Mesendoderm (in vitro differentiated cells): ENCODE data around the gene TAS2R1.

Experiments
- DNase-seq: peaks from one replicate; pipeline ENCODE4 v3.0.0; 2013
- H2AK5ac ChIP-seq: 2 replicates; pipeline ENCODE4 v1.6.1; 2013; ENCODE audit warnings: low read length, inconsistent platforms
- H2BK120ac ChIP-seq: 2 replicates; pipeline ENCODE4 v1.6.1; 2013; ENCODE audit warnings: low read depth, mild to moderate bottlenecking, low read length, moderate library complexity, mixed read lengths
- H2BK15ac ChIP-seq: replicated peaks from 2 replicates; pipeline ENCODE4 v1.6.1; 2013; ENCODE audit warnings: low read depth, mild to moderate bottlenecking, moderate library complexity
- H2BK5ac ChIP-seq: 2 replicates; pipeline ENCODE4 v1.6.1; 2013; ENCODE audit warnings: low read length, inconsistent platforms
- H3K18ac ChIP-seq: 2 replicates; pipeline ENCODE4 v1.6.1; 2013; ENCODE audit warnings: mild to moderate bottlenecking, low read length, mixed read lengths
- H3K23ac ChIP-seq: one replicate; pipeline ENCODE4 v1.6.1; 2013; ENCODE audit warnings: low read length
- H3K27ac ChIP-seq: 2 replicates; pipeline ENCODE4 v1.5.1; 2013; ENCODE audit warnings: low read depth, mild to moderate bottlenecking, inconsistent platforms, low read length, moderate library complexity
- H3K27me3 ChIP-seq: 2 replicates; pipeline ENCODE4 v1.6.1; 2013; ENCODE audit warnings: low read length, control low read depth, mild to moderate bottlenecking, inconsistent platforms; ENCODE audit not compliant: insufficient read depth, poor library complexity
- H3K36me3 ChIP-seq: 2 replicates; pipeline ENCODE4 v1.6.1; 2013; ENCODE audit warnings: low read length, inconsistent platforms; ENCODE audit not compliant: control insufficient read depth, insufficient read depth
- H3K4ac ChIP-seq: one replicate; pipeline ENCODE4 v1.6.1; 2013; ENCODE audit warnings: low read depth, mild to moderate bottlenecking, low read length, moderate library complexity
- H3K4me1 ChIP-seq: 2 replicates; pipeline ENCODE4 v1.6.1; 2013; ENCODE audit warnings: low read depth, low read length, inconsistent platforms; ENCODE audit not compliant: control insufficient read depth
- H3K4me2 ChIP-seq: 2 replicates; pipeline ENCODE4 v1.6.1; 2013; ENCODE audit warnings: low read length
- H3K4me3 ChIP-seq: 2 replicates; pipeline ENCODE4 v1.5.1; 2013; ENCODE audit warnings: mild to moderate bottlenecking, low read length
- H3K56ac ChIP-seq: one replicate; pipeline ENCODE4 v1.6.1; 2013; ENCODE audit warnings: low read length
- H3K79me1 ChIP-seq: 2 replicates; pipeline ENCODE4 v1.6.1; 2013; ENCODE audit warnings: low read length, inconsistent platforms
- H3K79me2 ChIP-seq: 2 replicates; pipeline ENCODE4 v1.6.1; 2013; ENCODE audit warnings: mild to moderate bottlenecking, low read length; ENCODE audit not compliant: control insufficient read depth, insufficient read depth
- H3K9ac ChIP-seq: 2 replicates; pipeline ENCODE4 v1.6.1; 2013; ENCODE audit warnings: low read length, inconsistent platforms
- H4K5ac ChIP-seq: one replicate; pipeline ENCODE4 v1.6.1; 2013; ENCODE audit warnings: low read length
- H4K8ac ChIP-seq: one replicate; pipeline ENCODE4 v1.6.1; 2013; ENCODE audit warnings: low read depth, mild to moderate bottlenecking, control low read depth, low read length, moderate library complexity
- WGBS: extraction: QIAGEN DNeasy Blood & Tissue Kit; methylation state at CpG from one replicate; pipeline ENCODE4 v1.1.7; 2013; ENCODE audit warnings: low lambda C conversion rate, missing lambda C conversion rate; ENCODE audit not compliant: insufficient coverage; ENCODE audit errors: extremely low coverage; 5-methylcytosine and 5-hydroxymethylcytosine counted together

TAS2R1 gene

DNA sequence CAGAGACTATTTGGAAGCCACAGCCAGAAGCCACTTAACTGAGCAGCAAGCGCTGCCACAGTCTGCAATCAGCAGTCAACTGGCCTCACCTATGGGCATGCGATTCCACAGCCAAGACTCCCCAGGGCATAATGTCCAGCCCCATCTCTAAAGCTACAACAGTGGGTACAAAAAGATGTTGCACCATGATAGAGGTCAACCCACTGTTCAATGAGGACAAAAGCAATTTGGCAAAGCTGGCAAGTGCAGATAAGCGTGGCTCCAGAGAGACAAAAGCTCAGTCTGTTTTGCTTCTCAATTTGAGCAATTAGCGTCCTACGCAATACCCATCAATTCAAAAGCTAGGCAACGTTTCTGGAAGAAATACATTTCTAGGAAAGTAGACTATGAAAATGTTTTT is 3.2 kb downstream of the TAS2R1 start:
- Histone ChIP-seq H3K56ac (no peak overlapping the region), H3K79me2 (no peaks in the 10 kb centered on the region), H3K27me3 (no peaks in the 10 kb centered on the region), H3K9ac (no peak overlapping the region), H2BK5ac (no peak overlapping the region), H4K5ac (no peak overlapping the region), H2BK15ac (no peak overlapping the region), H3K4me2 (no peak overlapping the region), H4K8ac (no peak overlapping the region), H3K4me1 (peaks cover 6% of the 10 kb centered on the region), H3K4ac (no peak overlapping the region), H3K36me3 (no peaks in the 10 kb centered on the region), H2BK120ac (no peak overlapping the region), H3K23ac (no peak overlapping the region), H3K18ac (no peak overlapping the region), H2AK5ac (no peak overlapping the region), H3K79me1 (no peaks in the 10 kb centered on the region), H3K4me3 (no peak overlapping the region), H3K27ac (no peak overlapping the region)
- no CpG with 5 or more reads among the region's 6 CpGs for WGBS
- DNase-seq: no peak

DNA sequence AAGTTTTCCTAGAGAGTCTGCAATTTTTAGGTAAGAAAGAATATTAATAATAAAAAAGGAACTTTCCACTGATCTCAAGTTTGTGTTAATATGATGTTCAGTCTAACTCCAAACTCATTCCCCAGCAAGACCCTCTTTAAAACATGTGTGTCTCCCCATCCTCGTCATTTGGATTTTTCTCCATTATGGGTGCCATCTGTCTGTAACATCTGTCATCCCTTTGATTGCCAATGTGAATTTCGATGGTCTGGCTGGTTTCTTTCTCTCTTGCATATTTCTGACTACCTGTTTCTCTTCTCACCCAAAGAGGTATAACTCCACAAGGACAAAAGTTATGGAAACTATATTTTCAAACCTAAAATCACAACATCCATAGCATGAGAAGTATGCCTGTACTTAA is 4.4 kb downstream of the TAS2R1 start:
- peaks cover 9% of the 10 kb centered on the region for H3K4me1 ChIP-seq
- no peak overlapping the region for H2AK5ac ChIP-seq
- H2BK15ac ChIP-seq: no peak overlapping the region
- H3K79me2 ChIP-seq: no peaks in the 10 kb centered on the region
- no peak overlapping the region for H3K56ac ChIP-seq
- no peak for DNase-seq
- H3K4me3 ChIP-seq: no peak overlapping the region
- H4K8ac ChIP-seq: no peak overlapping the region
- WGBS: no CpG with 5 or more reads among the region's 2 CpGs
- no peaks in the 10 kb centered on the region for H3K36me3 ChIP-seq
- no peaks in the 10 kb centered on the region for H3K27me3 ChIP-seq
- H3K4me2 ChIP-seq: no peak overlapping the region
- H2BK5ac ChIP-seq: no peak overlapping the region
- no peak overlapping the region for H3K27ac ChIP-seq
- no peak overlapping the region for H3K23ac ChIP-seq
- H3K4ac ChIP-seq: no peak overlapping the region
- no peak overlapping the region for H4K5ac ChIP-seq
- H2BK120ac ChIP-seq: no peak overlapping the region
- no peaks in the 10 kb centered on the region for H3K79me1 ChIP-seq
- no peak overlapping the region for H3K9ac ChIP-seq
- H3K18ac ChIP-seq: no peak overlapping the region

DNA sequence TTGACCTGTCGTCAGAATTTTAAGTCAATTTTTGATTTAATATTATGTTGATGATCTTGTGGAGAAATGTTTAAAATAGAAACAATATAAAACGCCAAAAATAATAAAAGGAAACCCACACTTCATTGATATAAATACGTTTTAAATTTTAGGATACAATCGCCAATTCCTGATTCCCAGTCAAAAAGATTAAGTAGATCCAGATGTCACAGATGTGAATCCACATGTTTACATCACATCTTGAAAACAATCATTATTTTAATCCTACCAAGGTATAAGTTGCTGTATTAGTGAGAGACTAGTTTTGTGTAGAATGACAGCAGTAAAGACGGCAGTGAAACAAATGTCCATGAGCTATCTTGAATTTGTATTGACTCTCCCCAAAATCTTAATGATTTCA is 4.9 kb downstream of the TAS2R1 start:
- Histone ChIP-seq H3K23ac (no peak overlapping the region), H3K27ac (no peak overlapping the region), H3K36me3 (no peaks in the 10 kb centered on the region), H4K8ac (no peak overlapping the region), H2BK5ac (no peak overlapping the region), H3K4me2 (no peak overlapping the region), H2AK5ac (no peak overlapping the region), H3K9ac (no peak overlapping the region), H4K5ac (no peak overlapping the region), H3K79me1 (no peaks in the 10 kb centered on the region), H2BK120ac (no peak overlapping the region), H3K4me3 (no peak overlapping the region), H3K4ac (no peak overlapping the region), H2BK15ac (no peak overlapping the region), H3K18ac (no peak overlapping the region), H3K79me2 (no peaks in the 10 kb centered on the region), H3K27me3 (no peaks in the 10 kb centered on the region), H3K4me1 (peaks cover 9% of the 10 kb centered on the region), H3K56ac (no peak overlapping the region)
- no peak for DNase-seq
- WGBS: no CpG with 5 or more reads among the region's 5 CpGs

DNA sequence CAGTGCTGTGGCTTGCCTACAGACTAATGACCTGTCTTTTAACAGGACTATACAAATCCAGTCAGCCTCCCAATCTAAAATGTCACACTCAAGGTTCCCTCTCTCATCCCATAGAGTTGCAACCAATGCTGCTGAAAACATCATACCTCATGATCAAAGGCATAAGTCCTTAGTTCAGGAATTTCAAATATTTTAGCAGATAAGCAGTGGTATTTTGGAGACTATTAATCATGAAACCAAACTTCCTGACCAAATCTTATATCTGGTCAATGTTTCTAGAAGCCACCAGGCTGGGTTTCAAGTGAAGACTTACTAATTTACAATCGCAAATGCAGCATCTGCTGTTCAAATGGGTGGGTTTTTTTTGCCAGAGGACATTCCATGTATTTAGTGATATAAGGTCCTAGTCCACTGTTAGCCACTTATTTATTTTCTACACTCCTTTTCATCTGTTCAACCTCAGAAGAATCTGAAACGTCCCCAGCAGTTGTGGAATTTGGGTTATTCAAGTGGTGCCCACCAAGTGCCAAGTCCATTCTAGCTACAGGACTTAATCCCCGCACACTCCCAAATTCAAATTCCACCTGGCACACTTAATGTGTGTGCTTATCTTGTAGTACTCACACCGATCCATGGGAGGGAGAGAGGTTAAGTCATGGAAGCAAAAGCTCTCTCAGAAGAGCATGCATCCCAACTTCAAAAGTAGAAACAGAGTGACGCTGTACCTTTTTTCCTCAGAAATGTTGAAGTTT is 5.8 kb downstream of the TAS2R1 start:
- Histone ChIP-seq H3K4ac (no peak overlapping the region), H2BK15ac (no peak overlapping the region), H3K4me2 (no peak overlapping the region), H3K79me1 (no peaks in the 10 kb centered on the region), H2BK120ac (no peak overlapping the region), H2AK5ac (no peak overlapping the region), H3K36me3 (no peaks in the 10 kb centered on the region), H3K18ac (no peak overlapping the region), H4K5ac (no peak overlapping the region), H2BK5ac (peak overlapping the region; percentile 29), H4K8ac (no peak overlapping the region), H3K4me1 (peaks cover 9% of the 10 kb centered on the region), H3K27me3 (no peaks in the 10 kb centered on the region), H3K9ac (no peak overlapping the region), H3K79me2 (no peaks in the 10 kb centered on the region), H3K56ac (no peak overlapping the region), H3K4me3 (no peak overlapping the region), H3K27ac (no peak overlapping the region), H3K23ac (no peak overlapping the region)
- no CpG with 5 or more reads among the region's 5 CpGs for WGBS
- DNase-seq: peak; percentile 57

DNA sequence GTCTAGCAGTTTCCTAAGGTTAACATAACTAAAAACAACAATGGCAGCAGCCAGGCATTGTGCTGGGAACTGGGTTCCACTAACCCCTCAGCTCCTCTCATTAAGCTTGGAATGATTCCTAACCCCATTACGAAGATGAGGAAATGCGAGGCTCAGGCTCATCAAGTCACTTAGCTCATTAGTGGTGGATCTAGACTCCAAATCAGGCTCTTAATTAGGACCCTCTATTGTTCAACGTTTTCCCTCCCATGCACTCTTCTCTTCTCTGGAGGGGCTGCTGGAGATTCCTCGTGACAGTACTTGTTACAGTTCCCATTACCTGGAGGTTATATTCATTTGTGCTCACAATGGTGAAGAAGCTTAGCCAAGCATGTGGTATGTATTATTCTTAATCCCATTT is 6.5 kb downstream of the TAS2R1 start:
- no peak overlapping the region for H3K23ac ChIP-seq
- no peak overlapping the region for H4K5ac ChIP-seq
- H3K27ac ChIP-seq: no peak overlapping the region
- no peak for DNase-seq
- H2AK5ac ChIP-seq: no peak overlapping the region
- no peak overlapping the region for H4K8ac ChIP-seq
- H3K56ac ChIP-seq: no peak overlapping the region
- no CpG with 5 or more reads among the region's 4 CpGs for WGBS
- H3K18ac ChIP-seq: no peak overlapping the region
- H3K79me1 ChIP-seq: no peaks in the 10 kb centered on the region
- no peak overlapping the region for H2BK120ac ChIP-seq
- no peak overlapping the region for H3K4ac ChIP-seq
- H3K9ac ChIP-seq: no peak overlapping the region
- no peaks in the 10 kb centered on the region for H3K36me3 ChIP-seq
- H3K27me3 ChIP-seq: no peaks in the 10 kb centered on the region
- no peak overlapping the region for H3K4me2 ChIP-seq
- H3K4me1 ChIP-seq: peaks cover 9% of the 10 kb centered on the region
- no peak overlapping the region for H2BK15ac ChIP-seq
- H3K4me3 ChIP-seq: no peak overlapping the region
- H3K79me2 ChIP-seq: no peaks in the 10 kb centered on the region
- peak overlapping the region; percentile 29 for H2BK5ac ChIP-seq

DNA sequence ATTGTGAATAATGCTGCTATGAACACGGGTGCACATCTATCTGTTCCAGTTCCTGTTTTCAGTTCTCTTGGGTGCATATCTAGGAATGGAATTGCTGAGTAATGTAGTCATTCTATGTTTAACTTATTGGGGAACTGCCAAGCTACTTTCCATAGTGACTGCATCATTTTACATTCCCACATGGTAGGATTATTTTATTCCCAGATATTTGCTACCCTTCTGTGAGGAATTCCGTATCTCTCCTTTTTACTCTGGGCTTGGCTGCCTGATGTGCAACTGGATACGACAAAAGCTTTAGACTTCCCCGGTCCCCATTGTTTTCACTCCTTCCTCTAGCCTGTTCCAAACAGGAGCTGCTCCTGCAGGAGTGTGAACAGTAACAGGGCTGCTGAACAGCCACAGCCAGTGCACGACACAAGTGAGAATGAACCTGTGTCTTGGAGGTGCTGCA is 7.2 kb downstream of the TAS2R1 start:
- Histone ChIP-seq H3K23ac (no peak overlapping the region), H2AK5ac (no peak overlapping the region), H3K56ac (peak overlapping the region; percentile 30), H3K18ac (no peak overlapping the region), H2BK15ac (no peak overlapping the region), H3K79me1 (no peaks in the 10 kb centered on the region), H3K36me3 (no peaks in the 10 kb centered on the region), H3K4ac (no peak overlapping the region), H3K4me1 (peaks cover 9% of the 10 kb centered on the region), H2BK120ac (no peak overlapping the region), H4K8ac (no peak overlapping the region), H3K9ac (no peak overlapping the region), H3K4me3 (no peak overlapping the region), H3K27ac (no peak overlapping the region), H4K5ac (no peak overlapping the region), H3K27me3 (no peaks in the 10 kb centered on the region), H3K79me2 (no peaks in the 10 kb centered on the region), H2BK5ac (no peak overlapping the region), H3K4me2 (no peak overlapping the region)
- WGBS: no CpG with 5 or more reads among the region's 5 CpGs
- DNase-seq: no peak
